Measurements from ENCODE around the gene FOXP1. TPM values are rescaled to one million over a fixed set of nuclear protein-coding genes. Genes with fewer than 3 reads are reported as not detected.

FOXP1 gene
- total and polyA plus RNA-seq, 2 of the 13 experiments (the other 11 are each of a cell fraction or from before 2014, with no cell fraction given), result 40.4 to 59.0 TPM

- H3K9me3 ChIP-seq (ENCODE audit: low read length), result 0 out of 2 replicates have a peak, but pooled peaks cover 7% of the 10 kb centered on the region
- no peak overlapping the region for H3K27ac ChIP-seq (ENCODE audit: extremely low read length, insufficient read depth, low read length)
- FAIRE-seq (no peak), ATAC-seq (no peak), DNase-seq (ENCODE audit: low spot score) (no peak)
- no peaks in the 10 kb centered on the region for H3K79me2 ChIP-seq (ENCODE audit: insufficient read depth, low read length)
- no peak overlapping the region for H3K9ac ChIP-seq (ENCODE audit: insufficient read depth, low read depth, low read length)
- peaks cover 53% of the 10 kb centered on the region for H3K4me1 ChIP-seq (ENCODE audit: insufficient read depth, low read length)
- ChIA-PET CTCF (ENCODE audit: low intra/inter-chr PET ratio, low total read pairs) (no interaction called here), POLR2A (no interaction called here)
- H4K20me1 ChIP-seq (ENCODE audit: insufficient read depth, low read length), result no peaks in the 10 kb centered on the region
- H3K4me3 ChIP-seq (replicated peaks in 1 of 3; ENCODE audit: insufficient read depth in 1 of 3, low read depth in 2 of 3, low read length in 3 of 3), result no peak overlapping the region
- no peak overlapping the region for H3K4me2 ChIP-seq (ENCODE audit: low read depth, low read length)
- TF ChIP-seq ZNF280D (CRISPR knock-in tag; IDR thresholded peaks at IDR 0.05), result no peak
- TF ChIP-seq KLF11 (CRISPR knock-in tag; IDR thresholded peaks at IDR 0.05), result no peak
- no peak for TF ChIP-seq SRF (IDR thresholded peaks at IDR 0.05; ENCODE audit: low read depth, low read length)
- TF ChIP-seq TIGD3 (CRISPR knock-in tag; IDR thresholded peaks at IDR 0.05; ENCODE audit: borderline replicate concordance), result no peak
- no peak overlapping the region for H2AFZ ChIP-seq (ENCODE audit: low read length)
- intact Hi-C loops (cut with micrococcal nuclease; ENCODE audit: unreplicated experiment), result no loop called here
- no TSS peak for BruUV-seq (replicated peaks)
- 95% methylated on average over 1 of the region's 1 CpG for WGBS (ENCODE audit: low lambda C conversion rate)
- peaks cover 1 to 21% of the 10 kb centered on the region in 2 experiments; a peak in 2 of 5 replicates for H3K36me3 ChIP-seq (replicated peaks in 1 of 2; ENCODE audit: control insufficient read depth in 1 of 2, insufficient read depth in 2 of 2, low read length in 2 of 2)
- in situ Hi-C loops (cut with HindIII; ENCODE audit: extremely low pct_ligation_motif_present, low pct_unique_long_range_greater_than_20kb), result no loop called here
- H3K27me3 ChIP-seq (ENCODE audit: control insufficient read depth in 1 of 2, insufficient read depth in 2 of 2, low read length in 2 of 2), result no peaks in the 10 kb centered on the region
Measured at GRCh38 chr3:71162221-71162620, 421.3 kb downstream of the FOXP1 start.
